SJSA1 (cell line): Measurements from ENCODE around the gene TBC1D5. TPM values are rescaled to one million over a fixed set of nuclear protein-coding genes. Genes with fewer than 3 reads are reported as not detected.

Experiments used
- DNase-seq, 2 experiments: peaks; one replicate each; pipeline ENCODE4 v3.0.0-alpha.2; 2015 to 2020; ENCODE audit warnings: low spot score in 2 of 2, low read depth in 1 of 2
- H3K27ac ChIP-seq: fragments of 250-450 bp; sonication (Bioruptor Pico); 2 replicates; pipeline ENCODE4 v1.5.1; 2020; ENCODE audit warnings: mild to moderate bottlenecking, moderate library complexity
- H3K27me3 ChIP-seq: fragments of 250-450 bp; sonication (Bioruptor Pico); replicated peaks from 2 replicates; pipeline ENCODE4 v1.5.1; 2020; ENCODE audit warnings: mild to moderate bottlenecking, moderate library complexity
- H3K36me3 ChIP-seq: fragments of 250-450 bp; sonication (Bioruptor Pico); 2 replicates; pipeline ENCODE4 v1.5.1; 2020; ENCODE audit warnings: mild to moderate bottlenecking
- H3K4me1 ChIP-seq: fragments of 250-450 bp; sonication (Bioruptor Pico); replicated peaks from 2 replicates; pipeline ENCODE4 v1.6.1; 2021; ENCODE audit warnings: mild to moderate bottlenecking
- H3K4me3 ChIP-seq: fragments of 250-450 bp; sonication (Bioruptor Pico); 2 replicates; pipeline ENCODE4 v1.5.1; 2020; ENCODE audit warnings: mild to moderate bottlenecking
- H3K9me3 ChIP-seq: fragments of 250-450 bp; sonication (Bioruptor Pico); replicated peaks from 2 replicates; pipeline ENCODE4 v1.5.1; 2020; ENCODE audit warnings: mild to moderate bottlenecking
- total RNA-seq: library from RNA; depleted of rRNA; stranded (reverse); fragments of >200 nt; shearing (Covaris generic); gene quantifications from 2 replicates; pipeline ENCODE4 v1.2.3, GENCODE V29; 2014

TBC1D5 gene
- total RNA-seq, 1 experiment from 2014 or later = 40.8 TPM

DNA sequence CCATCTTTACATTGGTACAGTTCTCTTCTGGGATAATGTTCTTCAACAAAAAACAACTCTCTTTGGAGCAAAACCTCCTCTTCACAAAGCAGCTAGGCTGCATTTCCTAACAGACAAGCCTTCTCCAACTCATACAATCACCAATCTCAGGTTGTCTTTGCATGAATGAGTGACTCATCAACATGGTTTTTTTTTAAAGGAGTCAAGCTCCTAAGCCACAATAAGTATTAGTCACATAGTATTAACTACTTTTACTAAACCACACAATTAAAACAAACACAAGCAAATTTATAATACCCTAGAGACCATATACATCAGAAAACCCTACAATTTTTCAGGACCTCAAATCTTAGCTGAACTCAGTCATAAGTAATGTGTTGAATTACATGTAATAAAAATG lies 137.4 kb downstream of the TBC1D5 start:
- H3K27me3 ChIP-seq = no peaks in the 10 kb centered on the region
- H3K36me3 ChIP-seq = no peaks in the 10 kb centered on the region
- peak in 1 of 2 experiments; percentile 48 for DNase-seq
- no peaks in the 10 kb centered on the region for H3K9me3 ChIP-seq
- H3K4me1 ChIP-seq = peaks cover 16% of the 10 kb centered on the region
- H3K27ac ChIP-seq = no peak overlapping the region
- H3K4me3 ChIP-seq = no peak overlapping the region

- Histone ChIP-seq H3K4me1 (peaks cover 16% of the 10 kb centered on the region), H3K27me3 (no peaks in the 10 kb centered on the region), H3K36me3 (no peaks in the 10 kb centered on the region), H3K4me3 (no peak overlapping the region), H3K27ac (no peak overlapping the region), H3K9me3 (no peaks in the 10 kb centered on the region)
- no peak for DNase-seq
Measured at GRCh38 chr3:17602126-17602525, 140.3 kb downstream of the TBC1D5 start.

DNA sequence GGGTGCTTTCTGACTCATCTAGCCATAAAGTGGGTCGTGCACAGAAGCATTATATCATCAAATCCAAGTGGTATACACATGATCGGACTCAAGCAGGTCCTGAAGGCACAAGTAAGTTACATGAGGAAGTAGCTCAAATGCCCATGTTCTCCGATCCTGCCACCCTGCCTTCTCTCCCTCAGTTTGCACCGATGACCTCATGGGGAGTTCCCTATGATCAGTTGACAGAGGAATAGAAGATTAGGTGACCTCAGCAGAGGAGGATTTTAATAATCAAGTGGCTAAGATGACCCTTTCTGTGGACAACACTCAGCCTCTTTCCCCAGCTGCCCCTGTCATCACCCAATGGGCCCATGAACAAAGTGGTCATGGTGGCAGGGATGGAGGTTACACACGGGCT lies 149.5 kb downstream of the TBC1D5 start:
- Histone ChIP-seq H3K27ac (no peak overlapping the region), H3K4me1 (0 out of 2 replicates have a peak, but pooled peaks cover 3% of the 10 kb centered on the region)

DNA sequence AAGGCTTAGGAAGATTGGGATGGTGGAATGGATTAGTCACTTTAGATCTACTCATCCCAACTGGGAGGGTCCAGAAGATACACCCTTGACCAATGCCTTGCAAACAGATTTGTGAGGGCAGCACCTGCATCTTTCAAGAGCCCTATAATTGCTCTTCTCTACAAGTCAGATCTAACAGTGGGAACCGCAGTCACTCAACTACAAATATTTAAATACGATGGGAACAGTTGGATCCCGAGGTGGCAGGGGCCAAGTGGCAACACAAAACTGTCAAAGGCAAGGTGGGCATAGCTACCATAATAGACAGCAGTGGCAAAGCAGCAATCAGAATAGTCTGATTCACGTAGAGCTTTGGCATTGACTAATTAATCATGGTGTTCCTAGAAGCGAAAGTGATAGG lies 152.0 kb downstream of the TBC1D5 start:
- H3K4me1 ChIP-seq = 0 out of 2 replicates have a peak, but pooled peaks cover 3% of the 10 kb centered on the region
- no peak overlapping the region for H3K27ac ChIP-seq
- no peak overlapping the region for H3K4me3 ChIP-seq
- H3K9me3 ChIP-seq = 0 out of 2 replicates have a peak, but pooled peaks cover 4% of the 10 kb centered on the region
- no peaks in the 10 kb centered on the region for H3K36me3 ChIP-seq
- DNase-seq = no peak
- no peaks in the 10 kb centered on the region for H3K27me3 ChIP-seq

More for the DNA sequence above, 149.5 kb downstream of the TBC1D5 start:
- no peak for DNase-seq
- Histone ChIP-seq H3K9me3 (0 out of 2 replicates have a peak, but pooled peaks cover 4% of the 10 kb centered on the region), H3K27me3 (no peaks in the 10 kb centered on the region), H3K4me3 (no peak overlapping the region), H3K36me3 (no peaks in the 10 kb centered on the region)

- Histone ChIP-seq H3K9me3 (0 out of 2 replicates have a peak, but pooled peaks cover 4% of the 10 kb centered on the region), H3K36me3 (no peaks in the 10 kb centered on the region), H3K4me3 (no peak overlapping the region), H3K27me3 (no peaks in the 10 kb centered on the region), H3K4me1 (0 out of 2 replicates have a peak, but pooled peaks cover 3% of the 10 kb centered on the region), H3K27ac (no peak overlapping the region)
- DNase-seq = no peak
Measured at GRCh38 chr3:17589888-17590287, 152.5 kb downstream of the TBC1D5 start.

GRCh38 chr3:17588422-17588821 lies 154.0 kb downstream of the TBC1D5 start:
- Histone ChIP-seq H3K27ac (no peak overlapping the region), H3K36me3 (no peaks in the 10 kb centered on the region), H3K9me3 (0 out of 2 replicates have a peak, but pooled peaks cover 4% of the 10 kb centered on the region), H3K27me3 (no peaks in the 10 kb centered on the region), H3K4me3 (no peak overlapping the region), H3K4me1 (0 out of 2 replicates have a peak, but pooled peaks cover 3% of the 10 kb centered on the region)
- no peak for DNase-seq

DNA sequence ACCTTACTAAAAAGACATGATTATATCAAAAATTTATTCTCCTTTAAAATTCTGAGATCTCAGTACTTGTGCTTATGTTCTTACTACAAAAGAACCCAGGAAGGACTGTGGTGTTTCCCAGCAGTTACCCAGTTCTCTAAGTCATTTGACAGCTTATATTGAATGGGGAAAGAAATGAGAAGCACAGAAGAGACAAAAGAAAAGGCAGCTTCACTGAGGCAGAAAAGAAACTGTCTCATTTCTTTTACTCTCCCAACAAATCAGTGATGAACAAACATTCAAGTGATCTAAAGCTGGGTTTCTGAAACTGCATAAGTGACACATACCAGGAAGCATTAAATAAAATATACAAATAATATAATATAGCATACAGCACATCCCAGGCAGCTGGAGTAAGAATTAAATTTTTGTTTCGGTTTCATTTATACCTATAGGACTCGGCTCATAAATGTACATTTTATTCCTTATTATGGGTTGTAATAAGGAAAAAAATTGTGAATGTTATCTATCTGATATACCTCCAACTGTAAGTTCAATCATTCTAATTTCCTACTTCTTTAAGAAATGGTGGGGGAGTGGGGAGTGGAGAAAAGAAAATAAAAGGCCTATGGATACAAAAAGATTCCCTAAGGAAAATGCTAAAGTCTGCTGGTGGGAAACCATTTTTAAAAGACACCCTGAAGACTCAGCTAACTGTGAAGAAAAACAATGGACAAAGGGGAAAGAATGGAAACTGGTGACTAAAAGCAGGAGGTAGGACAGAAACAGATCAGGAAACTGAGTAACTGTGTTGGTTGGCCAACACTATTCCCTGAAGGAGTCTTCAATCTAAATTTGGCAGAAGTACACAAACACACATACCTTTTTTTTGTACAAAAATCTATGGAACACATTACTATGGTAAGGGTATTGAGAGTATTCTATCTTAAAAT lies 156.8 kb downstream of the TBC1D5 start:
- Histone ChIP-seq H3K4me1 (0 out of 2 replicates have a peak, but pooled peaks cover 3% of the 10 kb centered on the region), H3K9me3 (0 out of 2 replicates have a peak, but pooled peaks cover 3% of the 10 kb centered on the region), H3K27ac (no peak overlapping the region), H3K27me3 (no peaks in the 10 kb centered on the region), H3K4me3 (no peak overlapping the region), H3K36me3 (no peaks in the 10 kb centered on the region)
- no peak for DNase-seq

DNA sequence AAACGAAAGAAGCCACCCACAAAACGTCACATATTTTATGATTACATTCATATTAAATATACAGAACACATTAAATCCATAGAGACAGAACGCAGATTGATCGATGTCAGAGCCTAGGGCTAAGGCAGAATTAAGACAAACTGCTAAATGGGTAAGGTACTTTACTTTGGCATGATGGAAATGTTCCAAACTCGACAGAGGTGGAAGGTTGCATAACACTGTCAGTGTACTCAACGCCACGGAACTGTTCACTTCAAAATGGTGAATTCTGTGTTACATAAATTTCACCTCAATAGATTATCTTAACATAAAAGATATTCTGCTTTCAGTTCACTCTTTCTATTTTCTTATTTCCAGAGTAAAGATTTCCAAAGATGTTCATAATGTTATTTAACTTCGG lies 158.4 kb downstream of the TBC1D5 start:
- H3K9me3 ChIP-seq = no peaks in the 10 kb centered on the region
- no peaks in the 10 kb centered on the region for H3K36me3 ChIP-seq

GRCh38 chr3:17583530-17583929 lies 158.9 kb downstream of the TBC1D5 start:
- no peak overlapping the region for H3K27ac ChIP-seq
- no peak overlapping the region for H3K4me3 ChIP-seq
- H3K27me3 ChIP-seq = no peaks in the 10 kb centered on the region
- H3K4me1 ChIP-seq = no peaks in the 10 kb centered on the region
- DNase-seq = no peak
- no peaks in the 10 kb centered on the region for H3K9me3 ChIP-seq
- H3K36me3 ChIP-seq = no peaks in the 10 kb centered on the region

More for the DNA sequence above, 158.4 kb downstream of the TBC1D5 start:
- DNase-seq = no peak
- Histone ChIP-seq H3K27me3 (no peaks in the 10 kb centered on the region), H3K4me3 (no peak overlapping the region), H3K27ac (no peak overlapping the region), H3K4me1 (0 out of 2 replicates have a peak, but pooled peaks cover 2% of the 10 kb centered on the region)

GRCh38 chr3:17581421-17582080 lies 160.9 kb downstream of the TBC1D5 start:
- no peak for DNase-seq

DNA sequence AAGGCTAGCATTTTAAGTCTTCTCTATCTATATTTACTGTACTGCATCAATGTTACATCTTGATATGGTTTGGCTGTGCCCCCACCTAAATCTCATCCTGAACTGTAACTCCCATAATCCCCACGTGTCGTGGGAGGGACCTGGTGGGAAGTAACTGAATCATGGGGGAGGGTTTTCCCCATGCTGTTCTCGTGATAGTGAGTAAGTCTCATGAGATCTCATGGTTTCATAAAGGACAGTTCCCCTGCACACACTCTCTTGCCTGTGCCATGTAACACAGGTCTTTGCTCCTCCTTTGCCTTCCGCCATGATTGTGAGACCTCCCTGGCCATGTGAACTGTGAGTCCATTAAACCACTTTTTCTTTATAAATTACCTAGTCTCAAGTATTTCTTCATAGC lies 161.5 kb downstream of the TBC1D5 start:
- Histone ChIP-seq H3K4me1 (no peaks in the 10 kb centered on the region), H3K4me3 (no peak overlapping the region), H3K36me3 (no peaks in the 10 kb centered on the region), H3K27me3 (no peaks in the 10 kb centered on the region), H3K9me3 (no peaks in the 10 kb centered on the region), H3K27ac (no peak overlapping the region)
- DNase-seq = no peak

More at GRCh38 chr3:17581421-17582080, 160.9 kb downstream of the TBC1D5 start:
- Histone ChIP-seq H3K4me3 (no peak overlapping the region), H3K4me1 (no peaks in the 10 kb centered on the region), H3K36me3 (no peaks in the 10 kb centered on the region), H3K27ac (no peak overlapping the region), H3K9me3 (no peaks in the 10 kb centered on the region), H3K27me3 (no peaks in the 10 kb centered on the region)

GRCh38 chr3:17579289-17580031 lies 163.0 kb downstream of the TBC1D5 start:
- DNase-seq = no peak
- Histone ChIP-seq H3K9me3 (no peaks in the 10 kb centered on the region), H3K27me3 (no peaks in the 10 kb centered on the region), H3K27ac (no peak overlapping the region), H3K4me3 (no peak overlapping the region), H3K36me3 (no peaks in the 10 kb centered on the region), H3K4me1 (no peaks in the 10 kb centered on the region)

DNA sequence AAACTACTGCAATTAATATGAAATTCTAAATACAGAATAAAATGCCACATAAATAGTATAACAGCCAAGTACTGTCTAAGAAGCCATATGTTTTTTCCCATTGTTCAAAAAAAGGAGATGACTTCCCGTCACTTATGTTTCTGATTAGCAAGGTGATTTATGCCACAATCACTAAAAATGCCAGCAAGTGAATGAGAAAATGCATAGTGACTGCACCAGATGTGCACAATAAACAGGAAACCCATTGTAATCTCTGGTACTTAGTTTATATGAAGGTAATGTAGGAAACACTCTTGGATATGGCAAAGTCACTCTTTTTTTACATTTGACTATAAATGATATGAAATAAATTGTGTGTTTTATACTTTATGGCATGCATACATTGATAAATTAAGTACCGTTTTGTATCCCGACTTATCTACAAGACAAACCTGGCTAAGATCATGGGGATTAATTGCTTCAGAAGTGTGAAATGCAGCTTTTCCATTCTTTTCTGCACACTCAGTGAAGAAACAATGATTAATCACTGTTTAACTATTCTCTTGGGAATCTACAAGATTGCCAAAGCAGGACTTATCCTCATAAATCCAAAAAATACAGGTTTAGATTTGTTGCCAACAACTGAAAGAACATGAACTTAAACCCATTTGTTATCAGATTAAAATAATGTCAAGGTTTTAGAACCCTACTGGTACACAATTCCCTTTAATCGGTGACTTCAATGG lies 164.5 kb downstream of the TBC1D5 start:
- no peaks in the 10 kb centered on the region for H3K27me3 ChIP-seq
- no peak overlapping the region for H3K27ac ChIP-seq
- H3K4me3 ChIP-seq = no peak overlapping the region

More for the DNA sequence above, 164.5 kb downstream of the TBC1D5 start:
- no peaks in the 10 kb centered on the region for H3K9me3 ChIP-seq
- H3K36me3 ChIP-seq = no peaks in the 10 kb centered on the region
- no peaks in the 10 kb centered on the region for H3K4me1 ChIP-seq
- DNase-seq = no peak
